Memory B cell (primary cell): ENCODE measurements around the gene EPYC.

Source experiments
- ATAC-seq: fragments of 150-1000 bp; cut with Tn5 transposase; 2 replicates; pipeline ENCODE4 v1.10.0; 2021; ENCODE audit warnings: low read depth, mild to moderate bottlenecking, moderate library complexity
- DNase-seq, 2 donors: peaks; one replicate each; pipeline ENCODE4 v3.0.0; 2022; ENCODE audit warnings: low spot score in 2 of 2
- H3K27ac Mint-ChIP-seq: one replicate; pipeline ENCODE4 v1.8.0; 2022; ENCODE audit warnings: mild to moderate bottlenecking, moderate library complexity, mixed read lengths
- H3K27me3 Mint-ChIP-seq: one replicate; pipeline ENCODE4 v1.8.0; 2022; ENCODE audit warnings: mixed read lengths
- H3K36me3 Mint-ChIP-seq: one replicate; pipeline ENCODE4 v1.8.0; 2022; ENCODE audit warnings: mild to moderate bottlenecking, mixed read lengths
- H3K4me1 Mint-ChIP-seq: one replicate; pipeline ENCODE4 v1.8.0; 2022; ENCODE audit warnings: mixed read lengths
- H3K4me3 Mint-ChIP-seq: one replicate; pipeline ENCODE4 v1.8.0; 2022; ENCODE audit warnings: mild to moderate bottlenecking, moderate library complexity, mixed read lengths
- H3K9me3 Mint-ChIP-seq: one replicate; pipeline ENCODE4 v1.8.0; 2022; ENCODE audit warnings: mixed read lengths

Gene EPYC

GRCh38 chr12:90925562-90925961 lies 79.2 kb downstream of the EPYC start:
- Mint-ChIP-seq H3K36me3 (no peaks in the 10 kb centered on the region), H3K4me1 (no peaks in the 10 kb centered on the region), H3K27ac (no peak overlapping the region), H3K9me3 (peaks cover 11% of the 10 kb centered on the region), H3K4me3 (no peak overlapping the region), H3K27me3 (peaks cover 4% of the 10 kb centered on the region)
- DNase-seq: no peak
- no peak for ATAC-seq

- H3K4me1 Mint-ChIP-seq: no peaks in the 10 kb centered on the region
- no peak for ATAC-seq
- peaks cover 8% of the 10 kb centered on the region for H3K9me3 Mint-ChIP-seq
- no peak for DNase-seq
- H3K4me3 Mint-ChIP-seq: no peak overlapping the region
- H3K27ac Mint-ChIP-seq: no peak overlapping the region
- H3K27me3 Mint-ChIP-seq: peaks cover 4% of the 10 kb centered on the region
- no peaks in the 10 kb centered on the region for H3K36me3 Mint-ChIP-seq
Observed at GRCh38 chr12:90924406-90924805, 80.4 kb downstream of the EPYC start.

- Mint-ChIP-seq H3K27ac (no peak overlapping the region), H3K9me3 (no peaks in the 10 kb centered on the region), H3K27me3 (peaks cover 7% of the 10 kb centered on the region), H3K4me3 (no peak overlapping the region), H3K36me3 (no peaks in the 10 kb centered on the region), H3K4me1 (no peaks in the 10 kb centered on the region)
- ATAC-seq: no peak
- DNase-seq: no peak
Observed at GRCh38 chr12:90922145-90922627, 82.6 kb downstream of the EPYC start.

GRCh38 chr12:90921536-90921935 lies 83.2 kb downstream of the EPYC start:
- H3K9me3 Mint-ChIP-seq: no peaks in the 10 kb centered on the region
- H3K4me3 Mint-ChIP-seq: no peak overlapping the region
- no peaks in the 10 kb centered on the region for H3K36me3 Mint-ChIP-seq
- H3K27me3 Mint-ChIP-seq: peaks cover 7% of the 10 kb centered on the region
- no peak overlapping the region for H3K27ac Mint-ChIP-seq
- H3K4me1 Mint-ChIP-seq: no peaks in the 10 kb centered on the region
- no peak for DNase-seq
- ATAC-seq: no peak

GRCh38 chr12:90920222-90920621 lies 84.5 kb downstream of the EPYC start:
- no peak overlapping the region for H3K4me3 Mint-ChIP-seq
- peaks cover 7% of the 10 kb centered on the region for H3K27me3 Mint-ChIP-seq
- H3K36me3 Mint-ChIP-seq: no peaks in the 10 kb centered on the region
- ATAC-seq (no peak), DNase-seq (no peak)
- no peak overlapping the region for H3K27ac Mint-ChIP-seq
- H3K4me1 Mint-ChIP-seq: no peaks in the 10 kb centered on the region
- H3K9me3 Mint-ChIP-seq: no peaks in the 10 kb centered on the region

GRCh38 chr12:90917431-90917830 lies 87.3 kb downstream of the EPYC start:
- H3K4me1 Mint-ChIP-seq: no peaks in the 10 kb centered on the region
- no peak overlapping the region for H3K27ac Mint-ChIP-seq
- no peak overlapping the region for H3K4me3 Mint-ChIP-seq
- ATAC-seq (no peak), DNase-seq (no peak)
- peaks cover 3% of the 10 kb centered on the region for H3K27me3 Mint-ChIP-seq
- no peaks in the 10 kb centered on the region for H3K9me3 Mint-ChIP-seq
- no peaks in the 10 kb centered on the region for H3K36me3 Mint-ChIP-seq

GRCh38 chr12:90916516-90916915 lies 88.3 kb downstream of the EPYC start:
- H3K9me3 Mint-ChIP-seq: no peaks in the 10 kb centered on the region
- no peak overlapping the region for H3K4me3 Mint-ChIP-seq
- no peaks in the 10 kb centered on the region for H3K4me1 Mint-ChIP-seq
- H3K36me3 Mint-ChIP-seq: no peaks in the 10 kb centered on the region
- DNase-seq (no peak), ATAC-seq (no peak)
- peaks cover 3% of the 10 kb centered on the region for H3K27me3 Mint-ChIP-seq
- no peak overlapping the region for H3K27ac Mint-ChIP-seq

GRCh38 chr12:90915353-90915752 lies 89.4 kb downstream of the EPYC start:
- H3K27me3 Mint-ChIP-seq: peaks cover 3% of the 10 kb centered on the region
- no peaks in the 10 kb centered on the region for H3K9me3 Mint-ChIP-seq
- H3K36me3 Mint-ChIP-seq: no peaks in the 10 kb centered on the region
- no peak for ATAC-seq
- no peak overlapping the region for H3K27ac Mint-ChIP-seq
- no peak for DNase-seq
- H3K4me1 Mint-ChIP-seq: no peaks in the 10 kb centered on the region
- no peak overlapping the region for H3K4me3 Mint-ChIP-seq
